Hematopoietic multipotent progenitor cell (in vitro differentiated cells): Measurements from ENCODE around the gene RIPOR2. TPM values are rescaled to one million over a fixed set of nuclear protein-coding genes. Genes with fewer than 3 reads are reported as not detected.
"Not testable (repeated sequence)": the region's sequence is repeated elsewhere in the genome, so short reads cannot be mapped to it uniquely, and the experiment has no call there.

Source experiments
- DNase-seq, 3 donors: peaks; one replicate each; pipeline ENCODE4 v3.0.0-alpha.2; 2011 to 2015; ENCODE audit warnings: low read depth in 2 of 3, low spot score in 2 of 3
- total RNA-seq: library from RNA; depleted of rRNA; stranded (reverse); fragments of >200 nt; gene quantifications from one replicate; pipeline ENCODE4 v1.2.3, GENCODE V29; 2012

Gene RIPOR2
- total RNA-seq, 1 donor, result 55.5 TPM

DNA sequence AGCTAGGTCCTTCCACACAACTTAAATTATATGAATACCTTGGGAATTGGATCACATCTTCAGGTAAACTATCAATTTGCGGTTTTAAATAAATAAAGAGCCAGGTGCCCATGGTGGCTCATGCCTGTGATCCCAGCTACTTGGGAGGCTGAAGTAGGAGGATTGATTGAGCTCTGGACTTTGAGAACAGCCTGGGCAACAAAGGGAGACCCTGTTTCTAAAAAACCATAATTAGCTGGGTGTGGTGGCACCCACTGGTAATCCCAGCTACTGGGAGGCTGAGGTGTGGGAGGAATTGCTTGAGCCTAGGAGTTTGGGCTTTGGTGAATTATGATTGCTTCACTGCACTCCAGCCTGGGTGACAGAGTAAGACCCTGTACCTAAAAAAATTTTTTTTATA is 157.6 kb downstream of the RIPOR2 start:
- DNase-seq, result no peak

DNA sequence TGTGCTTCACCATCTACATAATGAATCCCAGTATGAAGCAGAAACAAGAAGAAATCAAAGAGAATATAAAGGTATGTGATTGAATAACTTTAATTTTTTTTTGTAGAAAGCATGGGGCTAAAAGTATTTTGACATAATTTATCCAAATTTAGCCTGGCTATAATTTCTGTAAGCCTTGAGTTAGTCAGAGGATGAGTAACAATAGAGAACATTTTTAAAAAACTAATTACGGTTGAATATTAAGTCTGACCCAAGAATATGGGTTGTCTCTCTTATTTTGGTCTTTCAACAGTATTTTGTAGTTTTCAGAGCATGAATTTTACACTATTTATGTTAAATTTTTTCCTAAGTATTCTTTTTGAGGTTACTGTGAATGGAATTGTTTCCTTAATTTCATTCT is 158.5 kb downstream of the RIPOR2 start:
- DNase-seq, result no peak

DNA sequence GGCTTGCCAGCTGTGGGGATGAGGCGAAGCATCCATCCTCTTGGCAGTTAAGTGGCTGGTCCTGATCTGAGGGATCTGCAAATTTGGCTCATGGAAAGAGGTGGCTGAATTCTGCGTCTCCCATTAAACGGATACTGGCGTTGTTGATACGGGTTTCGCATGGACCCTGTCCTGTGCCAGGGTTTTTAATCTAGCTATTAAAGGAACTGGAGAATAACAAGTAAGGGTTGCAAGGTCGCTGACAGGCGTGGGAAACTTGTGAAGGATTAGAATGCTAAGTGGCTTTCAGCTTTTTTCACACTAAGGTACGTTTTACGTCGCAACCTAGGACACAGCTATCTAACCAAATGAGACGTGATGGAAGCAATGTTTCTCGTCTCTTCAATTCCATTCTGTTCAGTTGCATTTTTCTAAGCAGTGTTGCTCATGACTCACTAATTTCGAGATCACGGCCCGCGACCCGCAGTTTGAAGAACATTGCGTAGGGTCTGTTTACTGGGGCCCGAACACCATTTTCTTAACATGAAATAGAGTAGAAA is 160.2 kb downstream of the RIPOR2 start:
- peak in 2 of 3 donors; percentile 13 to 26 for DNase-seq

DNA sequence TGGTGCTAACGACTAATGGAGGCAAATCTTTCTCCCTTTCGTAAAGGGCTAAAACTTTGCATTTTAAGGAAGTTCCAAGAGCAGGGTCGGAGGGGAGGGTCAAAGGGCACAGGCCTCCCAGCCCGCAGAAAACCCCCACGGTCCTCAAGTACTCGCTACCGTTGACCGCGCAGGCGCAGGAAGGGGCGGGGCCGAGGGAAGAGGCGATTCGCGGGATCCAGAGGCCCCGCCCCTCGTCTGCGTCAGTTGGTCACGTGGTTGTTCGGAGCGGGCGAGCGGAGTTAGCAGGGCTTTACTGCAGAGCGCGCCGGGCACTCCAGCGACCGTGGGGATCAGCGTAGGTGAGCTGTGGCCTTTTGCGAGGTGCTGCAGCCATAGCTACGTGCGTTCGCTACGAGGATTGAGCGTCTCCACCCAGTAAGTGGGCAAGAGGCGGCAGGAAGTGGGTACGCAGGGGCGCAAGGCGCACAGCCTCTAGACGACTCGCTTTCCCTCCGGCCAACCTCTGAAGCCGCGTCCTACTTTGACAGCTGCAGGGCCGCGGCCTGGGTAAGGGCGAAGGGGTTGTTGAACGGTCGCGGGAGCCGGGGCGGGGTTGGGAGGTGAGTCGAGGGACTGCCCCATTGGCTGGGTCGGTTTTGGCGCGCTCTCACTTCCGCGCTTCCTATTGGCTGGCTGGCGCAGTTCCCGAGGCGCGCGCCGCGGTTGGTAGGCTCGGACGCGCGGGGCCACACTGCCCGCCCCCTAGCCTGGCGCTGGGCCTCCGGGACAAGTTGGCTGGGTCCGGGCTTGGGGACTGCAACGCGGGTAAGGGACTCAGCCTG is 160.9 kb downstream of the RIPOR2 start, which contains the start of gene GMNN:
Gene GMNN (plus strand): TSS at position 242 of the 824 bp plus-strand sequence. CDS start 2,310 bp downstream, outside the sequence.
- DNase-seq, result peak; percentile 95 to 98 (median 97)

DNA sequence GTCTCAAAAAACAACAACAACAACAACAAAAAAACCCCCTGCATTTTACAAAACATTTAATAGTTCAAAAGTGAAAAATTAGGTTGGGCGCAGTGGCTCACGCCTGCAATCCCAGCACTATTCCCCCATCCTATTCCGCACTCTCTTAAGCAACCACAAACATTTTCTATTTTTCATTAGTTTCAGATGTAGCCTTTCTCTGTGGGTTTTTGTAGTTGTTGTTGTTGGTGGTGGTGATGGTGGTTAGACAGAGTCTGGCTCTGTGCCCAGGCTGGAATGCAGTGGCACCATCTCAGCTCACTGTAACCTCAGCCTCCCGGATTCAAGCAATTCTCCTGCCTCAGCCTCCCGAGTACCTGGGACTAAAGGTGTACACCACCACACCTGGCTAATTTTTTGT is 167.4 kb downstream of the RIPOR2 start:
- no peak for DNase-seq

DNA sequence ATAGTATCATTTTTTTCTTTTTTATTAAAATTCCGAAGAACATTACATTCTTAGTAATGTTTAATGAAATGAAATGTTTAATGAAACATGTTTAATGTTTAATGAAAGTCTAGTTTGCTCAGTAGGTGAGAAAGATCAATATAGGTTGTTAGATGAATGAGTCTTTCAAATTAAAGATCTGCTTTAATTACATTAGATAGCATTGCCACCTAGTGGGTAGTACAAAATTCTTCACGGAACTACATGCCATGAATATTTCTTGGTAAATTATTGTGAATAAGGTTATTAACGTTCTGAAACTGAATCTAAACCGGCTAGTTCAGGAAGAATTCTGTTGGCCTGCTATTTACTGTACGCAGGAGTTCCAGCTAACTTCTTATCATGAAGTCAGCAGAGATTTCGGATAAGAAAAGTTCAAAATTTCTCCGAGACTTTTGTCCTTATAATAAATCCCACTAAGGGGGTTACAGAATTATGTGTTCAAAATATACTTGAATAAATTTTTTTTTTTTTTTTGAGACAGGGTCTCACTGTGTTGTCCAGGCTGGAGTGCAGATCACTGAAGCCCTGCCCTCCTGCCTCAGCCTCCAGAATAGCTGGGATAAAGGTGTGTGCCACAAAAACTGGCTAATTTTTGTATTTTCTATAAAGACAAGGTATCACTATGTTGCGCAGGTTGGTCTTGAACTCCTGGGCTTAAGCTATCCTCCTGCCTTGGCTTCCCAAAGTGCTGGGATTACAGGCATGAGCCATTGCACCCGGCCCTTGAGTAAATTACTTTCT is 168.9 kb downstream of the RIPOR2 start:
- peak in 1 of 3 donors; percentile 66 for DNase-seq

DNA sequence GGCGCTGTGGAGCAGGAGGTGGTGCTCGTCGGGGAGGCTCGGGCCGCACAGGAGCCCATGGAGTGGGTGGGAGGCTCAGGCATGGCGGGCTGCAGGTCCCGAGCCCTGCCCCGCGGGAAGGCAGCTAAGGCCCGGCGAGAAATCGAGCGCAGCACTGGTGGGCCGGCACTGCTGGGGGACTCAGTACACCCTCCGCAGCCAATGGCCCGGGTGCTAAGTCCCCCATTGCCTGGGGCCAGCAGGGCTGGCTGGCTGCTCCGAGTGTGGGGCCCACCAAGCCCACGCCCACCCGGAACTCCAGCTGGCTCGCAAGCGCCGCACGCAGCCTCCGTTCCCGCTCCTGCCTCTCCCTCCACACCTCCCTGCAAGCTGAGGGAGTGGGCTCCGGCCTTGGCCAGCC is 169.8 kb downstream of the RIPOR2 start:
- DNase-seq, result not testable (repeated sequence)

DNA sequence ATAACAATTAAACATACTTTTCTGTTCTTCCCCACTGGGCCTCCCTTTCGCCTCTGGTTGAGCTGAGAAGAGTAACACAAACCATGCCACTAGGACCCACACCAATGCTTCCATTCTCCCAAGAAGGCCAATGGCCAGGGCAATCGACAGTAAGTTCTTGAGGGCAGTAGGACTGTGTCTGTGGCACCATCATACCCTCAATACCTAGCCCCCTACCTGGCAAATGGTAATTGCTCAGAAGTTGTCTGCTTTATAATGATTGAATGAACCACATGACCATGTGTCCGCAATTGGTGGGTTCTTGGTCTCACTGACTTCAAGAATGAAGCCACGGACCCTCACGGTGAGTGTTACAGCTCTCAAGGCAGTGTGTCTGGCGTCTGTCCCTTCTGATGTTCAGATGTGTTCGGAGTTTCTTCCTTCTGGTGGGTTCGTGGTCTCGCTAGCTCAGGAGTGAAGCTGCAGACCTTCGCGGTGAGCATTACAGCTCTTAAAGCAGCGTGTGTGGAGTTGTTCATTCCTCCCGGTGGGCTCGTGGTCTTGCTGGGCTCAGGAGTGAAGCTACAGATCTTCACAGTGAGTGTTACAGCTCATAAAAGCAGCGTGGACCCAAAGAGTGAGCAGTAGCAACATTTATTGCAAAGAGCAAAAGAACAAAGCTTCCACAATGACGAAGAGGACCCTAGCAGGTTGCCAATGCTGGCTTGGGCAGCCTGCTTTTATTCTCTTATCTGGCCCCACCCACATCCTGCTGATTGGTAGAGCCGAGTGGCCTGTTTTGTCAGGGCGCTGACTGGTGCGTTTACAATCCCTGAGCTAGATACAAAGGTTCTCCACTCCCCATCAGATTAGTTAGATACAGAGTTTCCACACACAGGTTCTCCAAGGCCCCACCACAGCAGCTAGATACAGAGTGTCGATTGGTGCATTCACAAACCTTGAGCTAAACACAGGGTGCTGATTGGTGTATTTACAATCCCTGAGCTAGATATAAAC is 170.6 kb downstream of the RIPOR2 start:
- DNase-seq, result not testable (repeated sequence)

DNA sequence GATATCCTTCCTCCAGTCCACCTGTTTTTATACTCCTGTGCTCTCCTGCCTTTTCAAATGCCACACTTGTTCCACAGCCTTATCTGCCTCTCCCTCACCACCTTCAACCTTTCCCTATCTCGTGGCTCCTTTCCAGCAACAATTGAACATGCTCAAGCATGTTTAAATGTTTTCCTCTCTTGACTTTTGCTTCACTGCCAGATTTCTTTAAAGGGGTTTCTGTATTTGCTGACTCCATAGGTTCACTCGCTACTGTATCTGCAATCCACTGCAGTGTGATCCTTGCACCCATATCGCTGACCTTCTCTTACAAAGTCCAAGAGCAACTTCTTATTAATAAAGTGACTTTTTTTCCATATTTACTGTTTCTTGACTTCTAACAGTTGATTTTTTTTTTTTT is 172.2 kb downstream of the RIPOR2 start:
- DNase-seq, result no peak

DNA sequence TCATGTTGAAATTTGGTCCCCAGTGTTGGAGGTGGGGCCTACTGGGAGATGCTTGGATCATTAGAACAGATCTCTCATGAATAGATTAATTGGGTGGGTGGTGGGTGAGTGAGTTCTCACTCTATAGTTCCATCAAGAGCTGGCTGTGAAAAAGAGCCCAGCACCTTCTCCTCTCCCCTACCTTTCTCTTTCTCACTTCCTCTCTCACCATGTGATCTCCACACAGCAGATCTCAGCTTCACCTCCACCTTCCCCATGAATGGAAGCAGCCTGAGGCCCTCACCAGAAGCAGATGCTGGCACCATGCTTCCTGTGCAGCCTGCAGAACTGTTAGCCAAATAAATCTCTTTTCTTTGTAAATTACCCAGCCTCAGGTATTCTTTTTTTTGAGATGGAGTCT is 173.9 kb downstream of the RIPOR2 start:
- DNase-seq, result no peak

DNA sequence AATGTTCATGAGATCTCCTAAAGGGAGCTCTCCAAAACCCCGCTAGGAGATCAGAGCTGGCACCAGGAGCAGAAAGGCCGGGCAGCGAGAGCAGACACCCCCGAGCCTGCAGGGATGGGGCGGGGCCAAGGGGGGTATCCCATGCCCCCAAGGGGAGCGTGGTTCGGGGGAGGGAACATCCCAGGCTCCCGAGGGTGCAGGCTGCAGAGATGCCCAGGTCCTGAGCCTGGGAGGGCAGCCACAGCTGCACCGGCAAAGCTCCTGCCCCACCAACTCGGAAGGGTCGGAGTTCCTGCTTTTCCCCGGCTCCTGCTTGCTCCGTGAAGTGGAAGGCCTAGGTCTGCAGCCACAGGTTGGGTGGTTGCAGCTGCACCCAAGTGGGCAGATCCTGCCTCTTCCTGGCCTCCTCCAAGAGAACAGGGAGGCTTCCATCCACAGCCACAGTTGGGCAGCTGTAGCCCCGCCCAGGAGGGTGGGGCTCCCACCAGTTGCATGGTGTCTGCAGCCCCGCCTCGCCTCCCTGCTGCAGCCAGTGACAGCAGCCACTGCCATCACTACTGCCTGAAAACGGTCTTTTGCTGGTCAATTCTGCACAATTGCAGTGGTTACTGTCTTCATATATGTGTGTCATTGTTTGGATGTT is 174.4 kb downstream of the RIPOR2 start:
- no peak for DNase-seq

DNA sequence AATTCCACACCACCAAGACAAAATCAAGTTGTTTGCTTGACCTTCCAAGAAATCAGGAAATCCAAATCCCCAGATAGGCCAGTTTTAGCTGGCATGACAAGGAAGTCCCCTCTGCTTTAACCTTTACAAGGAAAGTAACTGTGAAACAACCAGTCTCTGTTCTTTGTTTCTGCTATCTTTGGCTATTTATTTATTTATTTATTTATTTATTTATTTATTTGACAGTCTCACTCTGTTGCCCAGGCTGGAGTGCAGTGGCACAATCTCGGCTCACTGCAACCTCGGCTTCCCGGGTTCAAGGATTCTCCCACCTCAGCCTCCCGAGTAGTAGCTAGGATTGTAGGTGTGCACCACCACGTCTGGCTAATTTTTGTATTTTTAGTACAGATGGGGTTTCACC is 175.6 kb downstream of the RIPOR2 start:
- DNase-seq, result no peak

DNA sequence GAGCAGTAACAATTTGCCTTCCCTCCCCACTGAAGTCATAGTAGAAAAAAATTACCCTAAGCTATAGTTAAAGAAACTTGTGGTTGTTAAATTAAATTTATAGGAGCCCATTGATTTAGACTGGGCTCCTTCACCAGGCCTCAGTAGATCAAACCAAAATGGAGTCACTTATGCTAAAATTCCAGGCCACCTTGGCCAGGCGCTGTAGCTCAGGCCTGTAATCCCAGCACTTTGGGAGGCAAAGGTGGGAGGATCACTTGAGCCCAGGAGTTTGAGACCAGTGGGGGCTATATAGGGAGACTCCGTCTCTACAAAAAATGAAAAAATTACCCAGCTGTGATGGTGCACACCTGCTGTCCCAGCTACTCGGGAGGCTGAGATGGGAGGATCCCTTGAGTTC is 176.0 kb downstream of the RIPOR2 start:
- no peak for DNase-seq

DNA sequence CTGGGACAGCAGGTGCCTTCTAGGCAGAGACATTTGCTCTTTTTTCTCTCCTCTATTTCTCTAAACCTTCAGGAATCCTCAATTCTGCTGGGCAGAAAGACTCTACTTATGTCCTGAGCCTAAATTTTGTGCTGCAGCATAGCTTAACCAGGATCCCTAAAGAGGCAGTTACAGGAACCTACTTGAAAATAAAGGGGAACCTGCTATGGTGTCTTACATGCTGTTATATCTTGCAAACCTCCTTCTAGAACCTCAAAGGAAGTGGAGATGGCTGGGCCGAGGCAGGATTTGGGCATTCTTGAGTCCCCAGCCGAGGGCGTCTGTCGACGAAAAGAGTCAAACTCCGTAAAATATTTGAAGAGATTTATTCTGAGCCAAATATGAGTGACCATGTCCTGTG is 178.1 kb downstream of the RIPOR2 start:
- DNase-seq, result no peak

DNA sequence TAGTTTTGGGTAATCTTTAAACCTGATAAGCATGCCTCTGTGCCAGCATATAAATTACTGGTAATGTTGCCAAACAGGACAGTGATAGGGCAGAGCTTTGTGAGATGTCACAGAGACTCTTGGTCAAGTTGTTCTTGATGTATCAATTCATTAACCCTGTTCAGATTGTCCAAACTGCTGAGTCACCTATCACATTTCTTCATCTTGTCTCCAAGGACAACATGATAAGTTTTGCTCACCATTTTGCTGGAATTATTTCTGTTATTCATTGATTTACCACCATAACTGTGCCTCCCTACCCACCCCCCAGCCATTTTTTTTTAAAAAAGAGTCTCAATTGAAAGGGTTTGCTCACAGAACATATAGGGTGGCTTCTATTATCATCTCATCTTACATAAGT is 180.5 kb downstream of the RIPOR2 start:
- DNase-seq, result no peak

DNA sequence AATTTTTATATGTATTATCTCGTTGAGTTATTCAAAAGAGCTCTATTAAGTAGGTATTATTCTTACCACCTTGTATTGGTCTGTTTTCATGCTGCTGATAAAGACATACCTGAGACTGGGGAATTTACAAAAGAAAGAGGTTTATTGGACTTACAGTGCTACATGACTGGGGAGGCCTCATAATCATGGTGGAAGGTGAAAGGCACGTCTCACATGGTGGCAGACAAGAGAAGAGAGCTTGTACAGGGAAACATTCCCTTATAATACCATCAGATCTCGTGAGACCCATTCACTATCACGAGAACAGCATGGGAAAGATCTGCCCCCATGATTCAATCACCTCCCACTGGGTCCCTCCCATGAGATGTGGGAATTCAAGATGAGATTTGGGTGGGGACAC is 181.4 kb downstream of the RIPOR2 start:
- DNase-seq, result not testable (repeated sequence)
